ENCODE results near the gene UBA1. TPM values are rescaled to one million over a fixed set of nuclear protein-coding genes. Genes with fewer than 3 reads are reported as not detected.

The UBA1 gene
- total and polyA plus RNA-seq, 2 donors (not counting 3 experiments of a cell fraction or from before 2014, with no cell fraction given): 237 to 297 TPM

- no peak overlapping the region for H3K4me3 ChIP-seq (replicated peaks in 1 of 3; ENCODE audit: insufficient read depth in 1 of 3, low read depth in 1 of 3, low read length in 3 of 3)
- ChIA-PET POLR2A (no interaction called here), CTCF (no interaction called here)
- H3K4me1 ChIP-seq (ENCODE audit: control insufficient read depth, extremely low read depth, insufficient read depth, low read length): no peaks in the 10 kb centered on the region
- FAIRE-seq (no peak), DNase-seq (ENCODE audit: low read depth, low spot score) (no peak)
- H3K36me3 ChIP-seq (ENCODE audit: control insufficient read depth in 2 of 2, extremely low read depth in 1 of 2, insufficient read depth in 2 of 2, low read length in 2 of 2): peaks cover 0 to 42% of the 10 kb centered on the region in 2 experiments
- dilution Hi-C loops (cut with MboI; ENCODE audit: extremely low pct_ligation_motif_present, low sequenced_read_pairs): no loop called here
- no peak for TF ChIP-seq GATA2 (IDR thresholded peaks at IDR 0.05; ENCODE audit: insufficient read depth, insufficient read length, low read depth, low read length)
- TF ChIP-seq POLR2A (IDR thresholded peaks at IDR 0.05; ENCODE audit: low read depth, low read length): no peak
- no peak for TF ChIP-seq EZH2 (IDR thresholded peaks at IDR 0.05; ENCODE audit: borderline replicate concordance, low read depth, low read length, severe bottlenecking)
- TF ChIP-seq POLR2AphosphoS5 (IDR thresholded peaks at IDR 0.05; ENCODE audit: insufficient read depth, low read depth, low read length): no peak
- TF ChIP-seq FOS (IDR thresholded peaks at IDR 0.05; ENCODE audit: borderline replicate concordance, insufficient read depth, low read length): no peak
- TF ChIP-seq JUN (IDR thresholded peaks at IDR 0.05; ENCODE audit: borderline replicate concordance, insufficient read depth, insufficient read length, low read depth): no peak
- TF ChIP-seq MAX (IDR thresholded peaks at IDR 0.05; ENCODE audit: insufficient read depth, insufficient read length): no peak
- TF ChIP-seq CTCF (IDR thresholded peaks at IDR 0.05; ENCODE audit: extremely low read depth in 1 of 2, insufficient read depth in 1 of 2, low read depth in 1 of 2, low read length in 2 of 2): no peak
- no peak overlapping the region for H3K4me2 ChIP-seq (ENCODE audit: insufficient read depth, low read length)
- no peak overlapping the region for H2AFZ ChIP-seq (ENCODE audit: low read depth, low read length)
- H3K9ac ChIP-seq (replicated peaks; ENCODE audit: extremely low read depth, insufficient read depth, low read length): no peak overlapping the region
- H3K79me2 ChIP-seq (ENCODE audit: control insufficient read depth, insufficient read depth, low read length): no peaks in the 10 kb centered on the region
- intact Hi-C loops (cut with micrococcal nuclease): no loop called here
- H3K9me1 ChIP-seq (replicated peaks; ENCODE audit: control insufficient read depth, extremely low read depth, insufficient read depth, low read length): no peaks in the 10 kb centered on the region
- H3K27me3 ChIP-seq (ENCODE audit: control insufficient read depth in 2 of 2, insufficient read depth in 2 of 2, low read length in 2 of 2): no peaks in the 10 kb centered on the region
- no peak overlapping the region for H3K27ac ChIP-seq (ENCODE audit: insufficient read depth, low read depth, low read length)
- H4K20me1 ChIP-seq (replicated peaks; ENCODE audit: control insufficient read depth, extremely low read depth, insufficient read depth, low read length): no peaks in the 10 kb centered on the region
- no peaks in the 10 kb centered on the region for H3K9me3 ChIP-seq (replicated peaks; ENCODE audit: control insufficient read depth, insufficient read depth, low read length)
- no TSS peak for BruUV-seq (replicated peaks)
These were observed 14.3 kb upstream of the UBA1 start for GRCh38 chrX:47179221-47179927.

Data from endothelial cell of umbilical vein (primary cell).